Measurements from ENCODE around the gene NOL3. TPM values are rescaled to one million over a fixed set of nuclear protein-coding genes. Genes with fewer than 3 reads are reported as not detected.

NOL3 gene
- total and polyA plus RNA-seq, 2 of the 13 experiments (the other 11 are each of a cell fraction or from before 2014, with no cell fraction given): 5.7 to 20.5 TPM

- TF ChIP-seq HBP1 (CRISPR knock-in tag; IDR thresholded peaks at IDR 0.05; ENCODE audit: low read depth): no peak
- TF ChIP-seq RARA (CRISPR knock-in tag; IDR thresholded peaks at IDR 0.05): no peak
- TF ChIP-seq ATF3 (CRISPR knock-in tag; IDR thresholded peaks at IDR 0.05): 0 out of 2 replicates have a peak, but pooled peaks have one; percentile 2
- peak; percentile 74 for TF ChIP-seq E2F1 (CRISPR knock-in tag; IDR thresholded peaks at IDR 0.05)
- no peak for TF ChIP-seq REL (CRISPR knock-in tag; conservative IDR thresholded peaks at IDR 0.05)
- no peak for TF ChIP-seq MATR3 (CRISPR knock-in tag; IDR thresholded peaks at IDR 0.05)
- TF ChIP-seq CHD4 (IDR thresholded peaks at IDR 0.05; ENCODE audit: borderline replicate concordance, low read length): no peak
- no peak for TF ChIP-seq ZNF616 (CRISPR knock-in tag; IDR thresholded peaks at IDR 0.05; ENCODE audit: low read depth)
- TF ChIP-seq ZNF564 (CRISPR knock-in tag; IDR thresholded peaks at IDR 0.05): no peak
- TF ChIP-seq ZNF710 (CRISPR knock-in tag; IDR thresholded peaks at IDR 0.05; ENCODE audit: borderline replicate concordance): 0 out of 2 replicates have a peak, but pooled peaks have one; percentile 15
- no peak for TF ChIP-seq ZNF720 (CRISPR knock-in tag; IDR thresholded peaks at IDR 0.05)
- no peak for TF ChIP-seq GZF1 (CRISPR knock-in tag; IDR thresholded peaks at IDR 0.05)
- no peak for TF ChIP-seq ZNF570 (CRISPR knock-in tag; IDR thresholded peaks at IDR 0.05; ENCODE audit: borderline replicate concordance)
- 0 out of 2 replicates have a peak, but pooled peaks have one; percentile 31 for TF ChIP-seq ZNF414 (CRISPR knock-in tag; IDR thresholded peaks at IDR 0.05)
- TF ChIP-seq MEIS2 (CRISPR knock-in tag; IDR thresholded peaks at IDR 0.05): no peak
- TF ChIP-seq IRF1 (CRISPR knock-in tag; IDR thresholded peaks at IDR 0.05; ENCODE audit: low read depth): no peak
- peak; percentile 78 for TF ChIP-seq ZNF275 (CRISPR knock-in tag; IDR thresholded peaks at IDR 0.05; ENCODE audit: borderline replicate concordance)
- TF ChIP-seq NCOR1 (IDR thresholded peaks at IDR 0.05; ENCODE audit: borderline replicate concordance, low read length): no peak
- no peak for TF ChIP-seq PAWR (CRISPR knock-in tag; IDR thresholded peaks at IDR 0.05; ENCODE audit: borderline replicate concordance)
- TF ChIP-seq ZNF44 (CRISPR knock-in tag; IDR thresholded peaks at IDR 0.05): 0 out of 2 replicates have a peak, but pooled peaks have one; percentile 51
- peak; percentile 67 for TF ChIP-seq RXRA (CRISPR knock-in tag; IDR thresholded peaks at IDR 0.05)
- TF ChIP-seq KLF16 (CRISPR knock-in tag; IDR thresholded peaks at IDR 0.05): peak in 1 of 2 experiments; percentile 44; a peak in 1 of 4 replicates
These were observed 19.4 kb upstream of the NOL3 start, which contains the start of gene B3GNT9 (continued) for GRCh38 chr16:67150833-67151396.
